GM10266 (cell line): ENCODE data around the gene SCAF8.

Experiments
- DNase-seq: peaks from one replicate; pipeline ENCODE4 v3.0.0; 2012; ENCODE audit errors: extremely low spot score
- CTCF ChIP-seq: IDR thresholded peaks from 2 replicates; pipeline ENCODE4 v1.5.1; 2012; ENCODE audit warnings: mild to moderate bottlenecking, low read depth; ENCODE audit not compliant: control insufficient read depth, insufficient read depth; ENCODE audit errors: missing control alignments

Gene SCAF8

GRCh38 chr6:154840363-154840762 is 107.1 kb downstream of the SCAF8 start:
- DNase-seq = no peak
- TF ChIP-seq CTCF = no peak

GRCh38 chr6:154841109-154841508 is 107.9 kb downstream of the SCAF8 start:
- TF ChIP-seq CTCF = no peak
- DNase-seq = no peak

- TF ChIP-seq CTCF = no peak
Observed at GRCh38 chr6:154842833-154843232, 109.6 kb downstream of the SCAF8 start.

GRCh38 chr6:154847318-154847717 is 114.1 kb downstream of the SCAF8 start:
- no peak for DNase-seq
- no peak for TF ChIP-seq CTCF

More at GRCh38 chr6:154842833-154843232, 109.6 kb downstream of the SCAF8 start:
- no peak for DNase-seq

- no peak for DNase-seq
- no peak for TF ChIP-seq CTCF
Observed at GRCh38 chr6:154848580-154848979, 115.4 kb downstream of the SCAF8 start.

GRCh38 chr6:154849475-154849874 is 116.3 kb downstream of the SCAF8 start:
- DNase-seq = no peak
- TF ChIP-seq CTCF = no peak

- DNase-seq = no peak
- no peak for TF ChIP-seq CTCF
Observed at GRCh38 chr6:154852687-154853086, 119.5 kb downstream of the SCAF8 start.
